Panc1 (cell line): ENCODE results near the gene VPS16. TPM values are rescaled to one million over a fixed set of nuclear protein-coding genes. Genes with fewer than 3 reads are reported as not detected.

Experiments
- ATAC-seq: fragments of 200-7000 bp; cut with Tn5 transposase; 2 replicates; pipeline ENCODE4 v1.9.1; 2020; ENCODE audit warnings: mild to moderate bottlenecking, moderate library complexity
- BruUV-seq: library from RNA; stranded (reverse); fragments of 400-500 nt; replicated peaks from 2 replicates; lab custom pipeline; 2021; lab: Mats Ljungman, UMichigan
- CTCF ChIA-PET: fragments of 300-600 bp; sonication (Branson Sonifier 250); formaldehyde crosslinking; loops from one replicate; lab custom pipeline; 2022; ENCODE audit warnings: antibody characterized with exemption; lab: Charles Lee
- POLR2A ChIA-PET: fragments of 300-600 bp; sonication (Branson Sonifier 250); formaldehyde crosslinking; loops from one replicate; lab custom pipeline; 2022; ENCODE audit warnings: antibody characterized with exemption; lab: Charles Lee
- DNase-seq: peaks from one replicate; pipeline ENCODE4 v3.0.0-alpha.2; 2010; ENCODE audit warnings: low read depth, low spot score
- H3K27ac ChIP-seq: 2 replicates; pipeline ENCODE4 v1.5.1; 2011; ENCODE audit warnings: mild to moderate bottlenecking, low read length, inconsistent platforms
- H3K27me3 ChIP-seq: fragments of 200-500 bp; sonication (Bioruptor generic); 2 replicates; pipeline ENCODE4 v1.6.0; 2014; ENCODE audit warnings: low read length, inconsistent platforms; ENCODE audit not compliant: control insufficient read depth, insufficient read depth
- H3K36me3 ChIP-seq: fragments of 200-500 bp; sonication (Bioruptor generic); 2 replicates; pipeline ENCODE4 v1.5.1; 2014; ENCODE audit warnings: inconsistent platforms, mild to moderate bottlenecking, low read length, moderate library complexity; ENCODE audit not compliant: control insufficient read depth, insufficient read depth
- H3K4me1 ChIP-seq: 2 replicates; pipeline ENCODE4 v1.5.1; 2011; ENCODE audit warnings: inconsistent platforms, mild to moderate bottlenecking, low read length, moderate library complexity; ENCODE audit not compliant: control insufficient read depth, insufficient read depth
- H3K4me3 ChIP-seq, 2 experiments: 2 replicates each; pipeline ENCODE4 v1.5.1; 2011 to 2012; ENCODE audit warnings: low read depth in 2 of 2, low read length in 2 of 2, mild to moderate bottlenecking in 2 of 2, inconsistent platforms in 1 of 2, moderate library complexity in 1 of 2
- H3K9me3 ChIP-seq: fragments of 200-500 bp; sonication (Bioruptor generic); 2 replicates; pipeline ENCODE4 v1.5.1; 2014; ENCODE audit warnings: low read depth, mild to moderate bottlenecking, inconsistent platforms, low read length, moderate library complexity; ENCODE audit not compliant: control insufficient read depth, insufficient read depth
- POLR2AphosphoS5 ChIP-seq: IDR thresholded peaks from 2 replicates; pipeline ENCODE4 v1.6.1; 2012; ENCODE audit warnings: mild to moderate bottlenecking, low read depth, low read length, moderate library complexity
- SIN3A ChIP-seq: IDR thresholded peaks from 2 replicates; pipeline ENCODE4 v1.6.1; 2012; ENCODE audit warnings: low read depth, mild to moderate bottlenecking, low read length, moderate library complexity, borderline replicate concordance; ENCODE audit not compliant: insufficient read depth
- TCF7L2 ChIP-seq: IDR thresholded peaks from 2 replicates; pipeline ENCODE4 v1.6.1; 2011; ENCODE audit warnings: mild to moderate bottlenecking, low read depth, low read length, inconsistent platforms
- in situ Hi-C: cut with HindIII; loops from 2 replicates; pipeline ENCODE4 v1.10.0; 2016; ENCODE audit warnings: low sequenced_read_pairs, low pct_unique_long_range_greater_than_20kb
- intact Hi-C: fragments of 100-400 bp; cut with micrococcal nuclease; formaldehyde crosslinking; loops from one replicate; pipeline ENCODE4 v1.10.0; 2022; ENCODE audit not compliant: unreplicated experiment
- total RNA-seq: library from RNA; stranded (reverse); gene quantifications from one replicate; pipeline ENCODE4 v1.2.1, GENCODE V29; 2021; ENCODE audit not compliant: unreplicated experiment
- TF ChIP-seq, protein P1 (sequence below), 2 experiments: IDR thresholded peaks; 2 replicates each; pipeline ENCODE4 v1.6.1; 2011 to 2012; ENCODE audit warnings: low read depth in 2 of 2, control low read depth in 1 of 2, low read length in 1 of 2, mild to moderate bottlenecking in 1 of 2, moderate library complexity in 1 of 2; ENCODE audit not compliant: insufficient read depth in 1 of 2
- TF ChIP-seq, protein P2 (sequence below): fragments of 450-650 bp; IDR thresholded peaks from 2 replicates; pipeline ENCODE4 v1.5.1; 2017; ENCODE audit warnings: mild to moderate bottlenecking

VPS16 gene
- total RNA-seq, 1 experiment from 2014 or later = 35.3 TPM

DNA sequence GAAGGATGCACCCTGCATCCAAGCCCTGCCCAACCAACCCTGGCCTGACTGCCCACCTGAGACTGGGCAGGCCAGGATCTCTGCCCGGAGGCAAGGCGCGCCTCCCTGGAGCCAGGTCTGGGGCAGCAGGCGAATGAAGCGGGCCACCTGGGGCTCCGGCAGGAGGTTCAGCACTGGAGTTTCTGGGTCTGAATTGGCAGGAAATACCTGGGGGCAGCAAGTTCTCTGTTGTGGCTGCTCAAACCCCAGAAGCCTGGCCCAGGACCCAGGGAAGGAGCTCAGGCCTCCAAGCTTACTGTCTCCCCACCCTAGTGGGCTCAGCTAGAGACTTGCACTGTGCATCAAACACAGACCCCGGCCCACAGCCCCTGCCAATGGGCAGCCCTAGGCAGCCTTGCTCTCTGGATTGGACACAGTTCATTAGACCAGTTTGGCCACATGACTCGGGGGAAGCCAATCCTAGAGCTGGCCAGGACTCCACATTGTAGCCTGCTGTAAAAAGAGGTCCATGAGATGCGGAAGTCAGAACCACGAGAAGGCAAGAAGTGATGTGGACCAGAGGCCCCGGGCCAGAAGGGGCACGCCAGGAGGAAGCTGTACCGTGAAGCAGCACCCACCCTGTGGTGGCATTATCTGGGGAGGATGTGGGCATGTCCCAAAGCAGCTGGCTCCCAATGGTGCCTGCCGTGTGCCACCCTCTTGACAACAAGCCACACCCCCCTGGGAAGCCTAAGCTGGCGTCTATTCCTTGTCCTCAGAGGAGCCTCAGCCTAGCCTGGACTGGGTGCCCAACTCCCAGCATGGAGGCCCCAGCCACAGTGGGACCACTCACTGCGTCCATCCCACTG, 43.2 kb upstream of the VPS16 start:
- CTCF ChIA-PET = no interaction called here

DNA sequence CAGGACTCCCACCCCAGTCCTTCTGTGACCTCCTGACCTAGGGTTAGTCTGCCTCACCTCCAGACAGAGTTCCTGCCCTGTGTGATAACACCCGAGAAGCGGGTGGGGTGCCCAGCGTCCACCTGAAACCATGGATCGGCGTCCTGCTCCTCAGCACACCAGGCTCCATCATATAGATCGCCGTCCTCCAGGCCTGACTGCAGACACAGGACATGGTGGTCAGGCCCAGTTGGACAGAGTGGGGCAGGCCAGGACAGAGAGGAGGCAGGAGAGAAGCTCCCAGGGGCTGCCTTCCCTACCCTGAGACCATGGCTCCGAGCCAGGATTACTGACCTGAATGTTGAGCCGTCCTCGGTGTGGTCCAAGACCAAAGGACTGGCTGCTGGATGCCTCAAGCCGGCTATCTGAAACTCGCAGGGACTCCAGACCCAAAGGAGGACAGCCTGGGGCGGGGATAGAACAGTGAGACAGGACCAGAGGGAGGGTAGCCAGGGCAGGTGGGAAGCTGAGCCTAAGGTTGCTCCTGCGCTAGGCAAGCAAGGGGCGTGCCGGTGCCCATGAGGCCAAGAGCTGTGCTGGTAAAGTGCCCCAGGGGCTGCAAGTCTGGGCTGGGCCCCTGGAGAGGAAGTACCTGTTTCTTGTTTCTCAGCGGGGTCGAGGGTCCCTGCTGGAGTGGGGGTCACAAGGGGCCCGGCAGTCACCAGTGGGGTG, 42.3 kb upstream of the VPS16 start:
- no peaks in the 10 kb centered on the region for H3K9me3 ChIP-seq
- H3K4me3 ChIP-seq = no peak overlapping the region
- intact Hi-C loops (no loop called here), in situ Hi-C loops (no loop called here)
- H3K4me1 ChIP-seq = no peaks in the 10 kb centered on the region; the same call in 1 of the 2 replicates
- TF ChIP-seq POLR2AphosphoS5 (no peak), SIN3A (no peak), TCF7L2 (no peak)
- TF ChIP-seq, protein P1, sequence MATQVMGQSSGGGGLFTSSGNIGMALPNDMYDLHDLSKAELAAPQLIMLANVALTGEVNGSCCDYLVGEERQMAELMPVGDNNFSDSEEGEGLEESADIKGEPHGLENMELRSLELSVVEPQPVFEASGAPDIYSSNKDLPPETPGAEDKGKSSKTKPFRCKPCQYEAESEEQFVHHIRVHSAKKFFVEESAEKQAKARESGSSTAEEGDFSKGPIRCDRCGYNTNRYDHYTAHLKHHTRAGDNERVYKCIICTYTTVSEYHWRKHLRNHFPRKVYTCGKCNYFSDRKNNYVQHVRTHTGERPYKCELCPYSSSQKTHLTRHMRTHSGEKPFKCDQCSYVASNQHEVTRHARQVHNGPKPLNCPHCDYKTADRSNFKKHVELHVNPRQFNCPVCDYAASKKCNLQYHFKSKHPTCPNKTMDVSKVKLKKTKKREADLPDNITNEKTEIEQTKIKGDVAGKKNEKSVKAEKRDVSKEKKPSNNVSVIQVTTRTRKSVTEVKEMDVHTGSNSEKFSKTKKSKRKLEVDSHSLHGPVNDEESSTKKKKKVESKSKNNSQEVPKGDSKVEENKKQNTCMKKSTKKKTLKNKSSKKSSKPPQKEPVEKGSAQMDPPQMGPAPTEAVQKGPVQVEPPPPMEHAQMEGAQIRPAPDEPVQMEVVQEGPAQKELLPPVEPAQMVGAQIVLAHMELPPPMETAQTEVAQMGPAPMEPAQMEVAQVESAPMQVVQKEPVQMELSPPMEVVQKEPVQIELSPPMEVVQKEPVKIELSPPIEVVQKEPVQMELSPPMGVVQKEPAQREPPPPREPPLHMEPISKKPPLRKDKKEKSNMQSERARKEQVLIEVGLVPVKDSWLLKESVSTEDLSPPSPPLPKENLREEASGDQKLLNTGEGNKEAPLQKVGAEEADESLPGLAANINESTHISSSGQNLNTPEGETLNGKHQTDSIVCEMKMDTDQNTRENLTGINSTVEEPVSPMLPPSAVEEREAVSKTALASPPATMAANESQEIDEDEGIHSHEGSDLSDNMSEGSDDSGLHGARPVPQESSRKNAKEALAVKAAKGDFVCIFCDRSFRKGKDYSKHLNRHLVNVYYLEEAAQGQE (IDR thresholded peaks at IDR 0.05; ENCODE audit: insufficient read depth in 1 of 2, low read depth in 2 of 2, low read length in 1 of 2) = no peak
- TF ChIP-seq, protein P2, sequence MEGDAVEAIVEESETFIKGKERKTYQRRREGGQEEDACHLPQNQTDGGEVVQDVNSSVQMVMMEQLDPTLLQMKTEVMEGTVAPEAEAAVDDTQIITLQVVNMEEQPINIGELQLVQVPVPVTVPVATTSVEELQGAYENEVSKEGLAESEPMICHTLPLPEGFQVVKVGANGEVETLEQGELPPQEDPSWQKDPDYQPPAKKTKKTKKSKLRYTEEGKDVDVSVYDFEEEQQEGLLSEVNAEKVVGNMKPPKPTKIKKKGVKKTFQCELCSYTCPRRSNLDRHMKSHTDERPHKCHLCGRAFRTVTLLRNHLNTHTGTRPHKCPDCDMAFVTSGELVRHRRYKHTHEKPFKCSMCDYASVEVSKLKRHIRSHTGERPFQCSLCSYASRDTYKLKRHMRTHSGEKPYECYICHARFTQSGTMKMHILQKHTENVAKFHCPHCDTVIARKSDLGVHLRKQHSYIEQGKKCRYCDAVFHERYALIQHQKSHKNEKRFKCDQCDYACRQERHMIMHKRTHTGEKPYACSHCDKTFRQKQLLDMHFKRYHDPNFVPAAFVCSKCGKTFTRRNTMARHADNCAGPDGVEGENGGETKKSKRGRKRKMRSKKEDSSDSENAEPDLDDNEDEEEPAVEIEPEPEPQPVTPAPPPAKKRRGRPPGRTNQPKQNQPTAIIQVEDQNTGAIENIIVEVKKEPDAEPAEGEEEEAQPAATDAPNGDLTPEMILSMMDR = no peak
- peaks cover 17% of the 10 kb centered on the region; the same call in 1 of the 2 replicates for H3K27me3 ChIP-seq
- ATAC-seq (no peak), DNase-seq (no peak)
- CTCF ChIA-PET = no interaction called here
- no peaks in the 10 kb centered on the region for H3K36me3 ChIP-seq
- no TSS peak for BruUV-seq
- no peak overlapping the region for H3K27ac ChIP-seq
- POLR2A ChIA-PET = no interaction called here

More for the DNA sequence above, 43.2 kb upstream of the VPS16 start:
- Histone ChIP-seq H3K9me3 (no peaks in the 10 kb centered on the region), H3K27me3 (peaks cover 18% of the 10 kb centered on the region), H3K27ac (no peak overlapping the region), H3K36me3 (no peaks in the 10 kb centered on the region), H3K4me1 (no peaks in the 10 kb centered on the region; the same call in 1 of the 2 replicates), H3K4me3 (no peak overlapping the region)
- intact Hi-C loops = no loop called here
- no peak for ATAC-seq
- in situ Hi-C loops = no loop called here
- BruUV-seq = no TSS peak
- POLR2A ChIA-PET = no interaction called here
- DNase-seq = no peak
- TF ChIP-seq POLR2AphosphoS5 = no peak
- TF ChIP-seq TCF7L2 = no peak
- TF ChIP-seq, protein P1 (IDR thresholded peaks at IDR 0.05; ENCODE audit: insufficient read depth in 1 of 2, low read depth in 2 of 2, low read length in 1 of 2) = no peak
- TF ChIP-seq, protein P2 = no peak
- no peak for TF ChIP-seq SIN3A
